Adrenal gland (tissue), 5 donors: Measurements from ENCODE around the gene CABP1.

Source experiments
- POLR2A ChIP-seq, 2 donors: fragments of 450-650 bp; IDR thresholded peaks; one replicate each; pipeline ENCODE4 v1.6.1; 2017; ENCODE audit warnings: antibody characterized with exemption in 2 of 2, mild to moderate bottlenecking in 2 of 2, moderate library complexity in 1 of 2
- TF ChIP-seq, protein P1 (sequence below), 6 experiments: fragments of 450-650 bp in 4 of 6; fragments of 200-600 bp in 2 of 6; sonication (generic) in 1 of 6; IDR thresholded peaks; 1 replicate in 5 of 6; 2 replicates in 1 of 6; pipeline versions ENCODE4 v1.5.1 to v1.8.0; 2016 to 2021; ENCODE audit warnings: antibody characterized with exemption in 6 of 6, mild to moderate bottlenecking in 2 of 6, moderate library complexity in 1 of 6
- donor health status: DM: no; HTN: no; CAD: no.

DNA sequence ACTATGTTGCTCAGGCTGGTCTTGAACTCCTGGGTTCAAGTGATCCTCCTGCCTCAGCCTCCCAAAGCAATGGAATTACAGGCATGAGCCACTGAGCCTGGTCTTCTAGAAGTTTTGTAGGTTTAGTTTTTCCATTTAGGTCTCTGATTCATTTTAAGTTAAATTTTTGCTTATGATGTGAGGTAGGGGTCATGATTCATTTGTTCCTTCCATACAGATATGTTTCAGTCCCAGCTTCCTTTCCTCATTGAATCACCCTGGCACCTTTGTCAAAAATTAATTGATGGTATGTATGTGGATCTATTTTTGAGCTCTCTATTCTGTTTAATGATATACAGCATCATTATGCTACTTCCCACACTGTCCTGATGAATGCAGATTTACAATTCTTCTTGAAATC lies 25.6 kb upstream of the CABP1 start:
- TF ChIP-seq, protein P1, sequence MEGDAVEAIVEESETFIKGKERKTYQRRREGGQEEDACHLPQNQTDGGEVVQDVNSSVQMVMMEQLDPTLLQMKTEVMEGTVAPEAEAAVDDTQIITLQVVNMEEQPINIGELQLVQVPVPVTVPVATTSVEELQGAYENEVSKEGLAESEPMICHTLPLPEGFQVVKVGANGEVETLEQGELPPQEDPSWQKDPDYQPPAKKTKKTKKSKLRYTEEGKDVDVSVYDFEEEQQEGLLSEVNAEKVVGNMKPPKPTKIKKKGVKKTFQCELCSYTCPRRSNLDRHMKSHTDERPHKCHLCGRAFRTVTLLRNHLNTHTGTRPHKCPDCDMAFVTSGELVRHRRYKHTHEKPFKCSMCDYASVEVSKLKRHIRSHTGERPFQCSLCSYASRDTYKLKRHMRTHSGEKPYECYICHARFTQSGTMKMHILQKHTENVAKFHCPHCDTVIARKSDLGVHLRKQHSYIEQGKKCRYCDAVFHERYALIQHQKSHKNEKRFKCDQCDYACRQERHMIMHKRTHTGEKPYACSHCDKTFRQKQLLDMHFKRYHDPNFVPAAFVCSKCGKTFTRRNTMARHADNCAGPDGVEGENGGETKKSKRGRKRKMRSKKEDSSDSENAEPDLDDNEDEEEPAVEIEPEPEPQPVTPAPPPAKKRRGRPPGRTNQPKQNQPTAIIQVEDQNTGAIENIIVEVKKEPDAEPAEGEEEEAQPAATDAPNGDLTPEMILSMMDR (IDR thresholded peaks at IDR 0.05) = no peak
- TF ChIP-seq POLR2A (IDR thresholded peaks at IDR 0.05) = no peak
